ENCODE results near the gene OSBPL3. TPM values are rescaled to one million over a fixed set of nuclear protein-coding genes. Genes with fewer than 3 reads are reported as not detected.

Gene OSBPL3, protein sequence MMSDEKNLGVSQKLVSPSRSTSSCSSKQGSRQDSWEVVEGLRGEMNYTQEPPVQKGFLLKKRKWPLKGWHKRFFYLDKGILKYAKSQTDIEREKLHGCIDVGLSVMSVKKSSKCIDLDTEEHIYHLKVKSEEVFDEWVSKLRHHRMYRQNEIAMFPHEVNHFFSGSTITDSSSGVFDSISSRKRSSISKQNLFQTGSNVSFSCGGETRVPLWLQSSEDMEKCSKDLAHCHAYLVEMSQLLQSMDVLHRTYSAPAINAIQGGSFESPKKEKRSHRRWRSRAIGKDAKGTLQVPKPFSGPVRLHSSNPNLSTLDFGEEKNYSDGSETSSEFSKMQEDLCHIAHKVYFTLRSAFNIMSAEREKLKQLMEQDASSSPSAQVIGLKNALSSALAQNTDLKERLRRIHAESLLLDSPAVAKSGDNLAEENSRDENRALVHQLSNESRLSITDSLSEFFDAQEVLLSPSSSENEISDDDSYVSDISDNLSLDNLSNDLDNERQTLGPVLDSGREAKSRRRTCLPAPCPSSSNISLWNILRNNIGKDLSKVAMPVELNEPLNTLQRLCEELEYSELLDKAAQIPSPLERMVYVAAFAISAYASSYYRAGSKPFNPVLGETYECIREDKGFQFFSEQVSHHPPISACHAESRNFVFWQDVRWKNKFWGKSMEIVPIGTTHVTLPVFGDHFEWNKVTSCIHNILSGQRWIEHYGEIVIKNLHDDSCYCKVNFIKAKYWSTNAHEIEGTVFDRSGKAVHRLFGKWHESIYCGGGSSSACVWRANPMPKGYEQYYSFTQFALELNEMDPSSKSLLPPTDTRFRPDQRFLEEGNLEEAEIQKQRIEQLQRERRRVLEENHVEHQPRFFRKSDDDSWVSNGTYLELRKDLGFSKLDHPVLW
- 1 to 10 TPM; 3.1 to 7.0 (median 5.3) TPM for total RNA-seq

DNA sequence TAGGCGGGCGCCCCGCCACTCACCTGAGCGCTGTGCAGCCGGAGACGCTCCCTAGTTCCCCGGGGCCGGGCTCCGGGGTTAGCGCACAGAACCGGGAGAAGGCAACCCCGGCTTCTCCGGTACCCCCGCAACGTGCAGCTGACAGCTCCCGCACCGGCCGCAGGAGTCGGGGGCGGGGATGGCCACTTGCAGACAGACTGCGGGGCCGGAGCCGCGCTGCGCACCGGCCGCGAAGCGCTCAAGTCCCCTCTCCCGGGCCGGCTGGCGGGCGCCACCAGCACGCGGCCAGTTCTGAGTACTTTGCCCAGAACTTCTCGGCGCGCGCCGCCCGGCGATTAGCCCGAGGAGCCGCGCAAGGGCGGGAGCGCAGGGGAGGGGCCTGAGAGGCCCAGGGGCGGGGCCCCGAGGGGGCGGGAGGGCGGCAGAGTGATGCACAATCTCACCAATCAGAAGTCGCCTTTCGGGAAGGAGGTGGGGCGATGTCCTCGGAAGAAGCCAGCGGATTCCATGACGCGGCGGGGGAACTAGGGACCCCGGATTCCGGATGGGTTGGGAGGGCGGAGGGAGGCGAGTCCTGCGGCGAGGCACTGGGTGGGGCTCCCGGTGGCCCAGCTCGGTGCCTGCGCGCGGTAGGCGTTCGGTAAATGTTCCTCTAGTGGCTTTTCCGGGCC lies at the start of gene OSBPL3:
Gene OSBPL3 (minus strand): TSS at position 316 of the 671 bp plus-strand sequence. CDS start 87,706 bp downstream, outside the sequence.
- TF ChIP-seq, protein P1, sequence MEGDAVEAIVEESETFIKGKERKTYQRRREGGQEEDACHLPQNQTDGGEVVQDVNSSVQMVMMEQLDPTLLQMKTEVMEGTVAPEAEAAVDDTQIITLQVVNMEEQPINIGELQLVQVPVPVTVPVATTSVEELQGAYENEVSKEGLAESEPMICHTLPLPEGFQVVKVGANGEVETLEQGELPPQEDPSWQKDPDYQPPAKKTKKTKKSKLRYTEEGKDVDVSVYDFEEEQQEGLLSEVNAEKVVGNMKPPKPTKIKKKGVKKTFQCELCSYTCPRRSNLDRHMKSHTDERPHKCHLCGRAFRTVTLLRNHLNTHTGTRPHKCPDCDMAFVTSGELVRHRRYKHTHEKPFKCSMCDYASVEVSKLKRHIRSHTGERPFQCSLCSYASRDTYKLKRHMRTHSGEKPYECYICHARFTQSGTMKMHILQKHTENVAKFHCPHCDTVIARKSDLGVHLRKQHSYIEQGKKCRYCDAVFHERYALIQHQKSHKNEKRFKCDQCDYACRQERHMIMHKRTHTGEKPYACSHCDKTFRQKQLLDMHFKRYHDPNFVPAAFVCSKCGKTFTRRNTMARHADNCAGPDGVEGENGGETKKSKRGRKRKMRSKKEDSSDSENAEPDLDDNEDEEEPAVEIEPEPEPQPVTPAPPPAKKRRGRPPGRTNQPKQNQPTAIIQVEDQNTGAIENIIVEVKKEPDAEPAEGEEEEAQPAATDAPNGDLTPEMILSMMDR (IDR thresholded peaks at IDR 0.05 in 4 of 5, conservative IDR thresholded peaks at IDR 0.05 in 1 of 5): no peak
- TF ChIP-seq POLR2A (IDR thresholded peaks at IDR 0.05): peak; percentile 66 to 86
- Histone ChIP-seq H3K9me3 (no peaks in the 10 kb centered on the region), H3K27me3 (no peaks in the 10 kb centered on the region), H3K4me1 (peaks cover 0 to 9% of the 10 kb centered on the region in 2 donors), H3K27ac (peak within 1 kb of the TSS; percentile 77 to 86 (median 83)), H3K4me3 (peak within 1 kb of the TSS; percentile 70 to 94 (median 83)), H3K36me3 (no peaks in the 10 kb centered on the region)
- in situ Hi-C loops (cut with MboI; ENCODE audit: low sequenced_read_pairs in 4 of 4) (loop anchor here (5.0 to 10.0 kb wide), 4 partner anchors 95 to 165 kb away; no protein-coding TSS in a partner anchor), intact Hi-C loops (cut with DNase I; ENCODE audit: low total_unique reads) (loop anchor here (2.0 to 5.0 kb wide), 4 partner anchors 92 to 159 kb away; partner anchors contain the start of gene CYCS)
- peak; percentile 92 to 93 for ATAC-seq
- DNase-seq: peak; percentile 90 to 91

DNA sequence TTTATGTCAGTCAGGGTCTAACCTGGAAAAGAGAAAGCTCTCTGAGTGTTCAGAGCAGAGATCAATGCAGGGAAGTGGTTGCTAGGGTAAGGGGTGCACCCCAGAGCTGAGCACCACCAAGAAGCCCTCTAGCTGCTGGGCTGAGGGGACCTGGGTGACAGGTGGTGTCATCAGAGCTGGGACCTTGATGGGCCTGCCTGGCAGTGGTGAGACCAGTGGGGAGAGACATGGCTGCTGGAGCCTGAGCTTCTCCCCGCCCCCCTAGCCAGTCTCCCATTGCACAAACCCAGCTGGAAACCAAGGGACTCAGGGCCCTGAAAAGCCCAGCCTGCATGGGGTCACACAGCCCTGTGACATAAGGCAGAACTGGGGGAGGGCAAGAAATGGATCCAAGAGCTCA lies 49.1 kb upstream of the OSBPL3 start:
- ATAC-seq: no peak
- Histone ChIP-seq H3K9me3 (no peaks in the 10 kb centered on the region), H3K4me1 (no peaks in the 10 kb centered on the region), H3K27me3 (no peaks in the 10 kb centered on the region), H3K27ac (no peak overlapping the region), H3K36me3 (no peaks in the 10 kb centered on the region), H3K4me3 (no peak overlapping the region)
- TF ChIP-seq, protein P1 (IDR thresholded peaks at IDR 0.05 in 4 of 5, conservative IDR thresholded peaks at IDR 0.05 in 1 of 5): no peak
- TF ChIP-seq POLR2A (IDR thresholded peaks at IDR 0.05): no peak
- DNase-seq: no peak
- in situ Hi-C loops (cut with MboI; ENCODE audit: low sequenced_read_pairs in 4 of 4) (no loop called here), intact Hi-C loops (cut with DNase I; ENCODE audit: low total_unique reads) (no loop called here)

DNA sequence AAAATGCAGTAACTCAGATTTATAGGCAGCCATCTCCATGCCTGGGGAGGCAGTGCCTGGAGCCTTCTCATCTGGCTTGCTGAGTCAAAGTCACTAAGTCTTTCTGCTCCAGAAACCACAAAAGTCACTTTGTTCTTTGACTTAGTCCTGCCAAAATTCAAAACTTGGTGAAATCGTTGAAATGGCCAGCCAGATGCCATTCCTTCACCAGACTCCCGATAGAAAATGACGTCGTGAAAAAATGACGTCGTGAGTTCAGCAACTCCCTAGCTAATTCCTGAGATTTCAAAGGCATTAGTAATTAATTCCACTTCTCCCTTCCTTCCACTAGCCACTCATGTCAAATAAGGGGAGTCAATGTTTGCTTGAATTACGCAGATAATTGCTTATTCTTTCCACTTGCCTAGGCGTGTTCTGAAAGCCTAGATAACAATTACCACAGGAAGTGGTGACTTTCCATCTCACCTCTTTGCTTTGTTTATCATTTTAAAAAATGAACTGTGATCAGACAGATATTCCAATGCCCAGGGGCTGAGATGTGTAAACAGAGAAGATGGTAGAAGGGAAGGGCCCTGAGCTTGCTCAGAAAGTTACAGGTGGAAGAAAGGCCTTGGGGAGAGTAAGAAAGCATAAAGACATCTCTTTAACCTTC lies 48.5 kb upstream of the OSBPL3 start:
- DNase-seq: no peak
- H3K9me3 ChIP-seq: no peaks in the 10 kb centered on the region
- no peaks in the 10 kb centered on the region for H3K36me3 ChIP-seq
- no peaks in the 10 kb centered on the region for H3K27me3 ChIP-seq
- intact Hi-C loops (cut with DNase I; ENCODE audit: low total_unique reads) (no loop called here), in situ Hi-C loops (cut with MboI; ENCODE audit: low sequenced_read_pairs in 4 of 4) (no loop called here)
- no peak overlapping the region for H3K27ac ChIP-seq
- no peak overlapping the region for H3K4me3 ChIP-seq
- no peak for ATAC-seq
- TF ChIP-seq, protein P1 (IDR thresholded peaks at IDR 0.05 in 4 of 5, conservative IDR thresholded peaks at IDR 0.05 in 1 of 5): no peak
- no peak for TF ChIP-seq POLR2A (IDR thresholded peaks at IDR 0.05)
- no peaks in the 10 kb centered on the region for H3K4me1 ChIP-seq

DNA sequence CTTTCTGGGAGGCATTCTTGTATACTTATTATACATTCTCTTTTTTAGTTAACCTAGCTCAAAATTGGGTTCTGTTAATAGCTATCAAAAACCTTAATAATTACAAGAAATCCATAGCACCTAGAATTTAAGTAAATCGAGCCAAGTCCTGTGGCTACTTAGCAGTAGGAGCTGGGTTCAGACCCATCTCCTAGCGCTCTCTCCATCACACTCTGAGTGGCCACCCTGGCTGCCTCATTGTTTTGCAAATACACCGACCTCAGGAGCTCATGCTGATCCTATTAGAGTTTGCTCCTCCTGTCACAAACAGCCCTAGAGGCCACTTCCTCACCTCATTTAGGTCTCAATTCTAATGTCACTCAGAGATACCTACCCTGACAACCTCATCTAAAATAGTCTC lies 46.2 kb upstream of the OSBPL3 start:
- DNase-seq (no peak), ATAC-seq (no peak)
- TF ChIP-seq, protein P1 (IDR thresholded peaks at IDR 0.05 in 4 of 5, conservative IDR thresholded peaks at IDR 0.05 in 1 of 5): no peak
- Histone ChIP-seq H3K4me1 (no peaks in the 10 kb centered on the region), H3K4me3 (no peak overlapping the region), H3K27me3 (no peaks in the 10 kb centered on the region), H3K36me3 (no peaks in the 10 kb centered on the region), H3K9me3 (no peaks in the 10 kb centered on the region), H3K27ac (no peak overlapping the region)
- in situ Hi-C loops (cut with MboI; ENCODE audit: low sequenced_read_pairs in 4 of 4): no loop called here
- intact Hi-C loops (cut with DNase I; ENCODE audit: low total_unique reads): no loop called here

Measured in gastrocnemius medialis (tissue), 4 donors.